Activated CD4-positive, alpha-beta T cell treated with anti-CD3 and anti-CD28 coated beads for 24 hours (primary cell): ENCODE results near the gene NEAT1.

Experiments
- DNase-seq, 2 donors: peaks; one replicate each; pipeline ENCODE4 v3.0.0-alpha.2; 2020; ENCODE audit warnings: low read depth in 2 of 2

Gene NEAT1

GRCh38 chr11:65422633-65423515 lies at the start of gene NEAT1:
TSS of gene NEAT1 (plus strand) at chr11:65422798.
- peak; percentile 91 to 96 for DNase-seq

GRCh38 chr11:65373839-65374580 lies 48.6 kb upstream of the NEAT1 start:
- no peak for DNase-seq

- no peak for DNase-seq
Observed at GRCh38 chr11:65375012-65375411, 47.6 kb upstream of the NEAT1 start.

- no peak for DNase-seq
Observed at GRCh38 chr11:65376138-65376713, 46.4 kb upstream of the NEAT1 start.

- DNase-seq, result no peak
Observed at GRCh38 chr11:65377036-65377435, 45.6 kb upstream of the NEAT1 start.

- DNase-seq, result no peak
Observed at GRCh38 chr11:65377777-65378176, 44.8 kb upstream of the NEAT1 start.

GRCh38 chr11:65378208-65378927 lies 44.2 kb upstream of the NEAT1 start:
- no peak for DNase-seq

GRCh38 chr11:65378928-65379638 lies 43.5 kb upstream of the NEAT1 start:
- DNase-seq, result no peak

- DNase-seq, result no peak
Observed at GRCh38 chr11:65379698-65380459, 42.7 kb upstream of the NEAT1 start.

- no peak for DNase-seq
Observed at GRCh38 chr11:65380460-65381119, 42.0 kb upstream of the NEAT1 start.

GRCh38 chr11:65381716-65382032 lies 40.9 kb upstream of the NEAT1 start:
- DNase-seq, result no peak

GRCh38 chr11:65382033-65382803 lies 40.4 kb upstream of the NEAT1 start, which contains the start of gene SLC25A45:
TSS of gene SLC25A45 (minus strand) at chr11:65382646. CDS start at chr11:65381951, 695 bp downstream.
- DNase-seq, result peak; percentile 81 to 87

GRCh38 chr11:65382804-65383368 lies 39.7 kb upstream of the NEAT1 start:
- DNase-seq, result no peak

GRCh38 chr11:65383778-65384177 lies 38.8 kb upstream of the NEAT1 start:
- no peak for DNase-seq

GRCh38 chr11:65384301-65384889 lies 38.2 kb upstream of the NEAT1 start:
- DNase-seq, result no peak

GRCh38 chr11:65386307-65387140 lies 36.1 kb upstream of the NEAT1 start, which contains the start of gene FRMD8:
TSS of gene FRMD8 (plus strand) at chr11:65386637. CDS start at chr11:65387037, 400 bp downstream.
- DNase-seq, result peak; percentile 70 to 76

- no peak for DNase-seq
Observed at GRCh38 chr11:65388731-65389130, 33.9 kb upstream of the NEAT1 start.
